HepG2 (cell line): ENCODE data around the gene SMLR1. TPM values are rescaled to one million over a fixed set of nuclear protein-coding genes. Genes with fewer than 3 reads are reported as not detected.

Experiments used
- ATF7-NPFF ChIP-seq: sonication (generic); formaldehyde crosslinking; IDR thresholded peaks from 2 replicates; pipeline ENCODE4 v1.8.1; 2023; ENCODE audit warnings: mild to moderate bottlenecking, low read depth, missing genetic modification reagents, moderate library complexity
- ATM ChIP-seq: fragments of 450-650 bp; IDR thresholded peaks from 2 replicates; pipeline ENCODE4 v1.7.1; 2017; ENCODE audit warnings: mild to moderate bottlenecking, borderline replicate concordance
- GABPB1 ChIP-seq: IDR thresholded peaks from 2 replicates; pipeline ENCODE4 v1.6.1; 2016; ENCODE audit warnings: mild to moderate bottlenecking, missing genetic modification reagents, moderate library complexity, missing compliant biosample characterization
- KLF12 ChIP-seq: sonication (generic); formaldehyde crosslinking; IDR thresholded peaks from 2 replicates; pipeline ENCODE4 v1.4.0; 2020; ENCODE audit warnings: missing genetic modification reagents, borderline replicate concordance
- KLF6 ChIP-seq: IDR thresholded peaks from 2 replicates; pipeline ENCODE4 v1.8.0; 2016; ENCODE audit warnings: missing biosample characterization, missing genetic modification reagents
- NR2F2 ChIP-seq: IDR thresholded peaks from 2 replicates; pipeline ENCODE4 v1.6.1; 2012; ENCODE audit warnings: low read depth, inconsistent platforms, borderline replicate concordance
- PAXIP1 ChIP-seq: sonication (generic); formaldehyde crosslinking; conservative IDR thresholded peaks from 2 replicates; pipeline ENCODE4 v1.4.0; 2020; ENCODE audit warnings: mild to moderate bottlenecking, missing genetic modification reagents, moderate library complexity
- SETDB1 ChIP-seq: sonication (generic); formaldehyde crosslinking; IDR thresholded peaks from 2 replicates; pipeline ENCODE4 v1.5.1; 2020; ENCODE audit warnings: missing genetic modification reagents, mild to moderate bottlenecking, borderline replicate concordance
- THRA ChIP-seq: sonication (generic); formaldehyde crosslinking; IDR thresholded peaks from 2 replicates; pipeline ENCODE4 v1.4.0; 2020; ENCODE audit warnings: missing genetic modification reagents, borderline replicate concordance
- TSC22D2 ChIP-seq: sonication (generic); formaldehyde crosslinking; IDR thresholded peaks from 2 replicates; pipeline ENCODE4 v1.5.1; 2020; ENCODE audit warnings: missing genetic modification reagents, mild to moderate bottlenecking, borderline replicate concordance
- ZBTB44 ChIP-seq: sonication (generic); formaldehyde crosslinking; IDR thresholded peaks from 2 replicates; pipeline ENCODE4 v1.4.0; 2020; ENCODE audit warnings: missing genetic modification reagents
- ZKSCAN1 ChIP-seq: fragments of 150-350 bp; IDR thresholded peaks from 2 replicates; pipeline ENCODE4 v1.6.1; 2014; ENCODE audit warnings: low read length
- ZNF44 ChIP-seq: sonication (generic); formaldehyde crosslinking; IDR thresholded peaks from 2 replicates; pipeline ENCODE4 v1.5.1; 2020; ENCODE audit warnings: mild to moderate bottlenecking, missing genetic modification reagents
- ZNF503 ChIP-seq: sonication (generic); formaldehyde crosslinking; IDR thresholded peaks from 2 replicates; pipeline ENCODE4 v1.4.0; 2020; ENCODE audit warnings: missing genetic modification reagents
- ZNF513 ChIP-seq: sonication (generic); formaldehyde crosslinking; conservative IDR thresholded peaks from 2 replicates; pipeline ENCODE4 v1.5.0; 2020; ENCODE audit warnings: missing genetic modification reagents
- ZNF747 ChIP-seq: sonication (generic); formaldehyde crosslinking; IDR thresholded peaks from 2 replicates; pipeline ENCODE4 v1.8.1; 2023; ENCODE audit warnings: missing genetic modification reagents, mild to moderate bottlenecking, borderline replicate concordance
- ZSCAN20 ChIP-seq: sonication (generic); formaldehyde crosslinking; IDR thresholded peaks from 2 replicates; pipeline ENCODE4 v1.4.0; 2020; ENCODE audit warnings: missing genetic modification reagents, mild to moderate bottlenecking, borderline replicate concordance
- ZSCAN9 ChIP-seq: IDR thresholded peaks from 2 replicates; pipeline ENCODE4 v1.6.1; 2016; ENCODE audit warnings: borderline replicate concordance
- polyA plus RNA-seq, 8 experiments: library from polyadenylated mRNA; depleted of rRNA in 3 of 8; stranded (reverse) in 7 of 8; unstranded in 1 of 8; fragments of >200 nt; fragmentation: Illumina TruSeq in 4 of 8; extraction: Trizol in 4 of 8; gene quantifications; 2 replicates each; pipeline versions ENCODE4 v1.2.1 to v1.2.3, GENCODE V29; 2011 to 2016; ENCODE audit warnings: low read depth in 4 of 8, missing spikeins in 1 of 8, mixed read lengths in 1 of 8; ENCODE audit not compliant: insufficient read depth in 1 of 8
- total RNA-seq, 5 experiments: library from RNA; depleted of rRNA; stranded (reverse); fragments of >200 nt; fragmentation: Illumina TruSeq; extraction: Trizol; gene quantifications; 2 replicates each; pipeline ENCODE4 v1.2.3, GENCODE V29; 2016; ENCODE audit warnings: low read depth in 1 of 5

SMLR1 gene
- total and polyA plus RNA-seq, 2 of the 13 experiments (the other 11 are each of a cell fraction or from before 2014, with no cell fraction given): 41.8 to 104 TPM

- TF ChIP-seq ZNF503: peak; percentile 48; the same call in 1 of the 2 replicates
- TF ChIP-seq SETDB1 (CRISPR knock-in tag): no peak
- no peak for TF ChIP-seq ZNF513
- TF ChIP-seq ATF7-NPFF (CRISPR knock-in tag): no peak
- 0 out of 2 replicates have a peak, but pooled peaks have one; percentile 22 for TF ChIP-seq THRA (CRISPR knock-in tag)
- TF ChIP-seq GABPB1 (CRISPR knock-in tag): no peak; the same call in 1 of the 2 replicates
- 0 out of 2 replicates have a peak, but pooled peaks have one; percentile 56 for TF ChIP-seq KLF6 (CRISPR knock-in tag)
- no peak for TF ChIP-seq ZNF747
- TF ChIP-seq ZNF44 (CRISPR knock-in tag): no peak
- TF ChIP-seq TSC22D2 (CRISPR knock-in tag): no peak; the same call in none of the 2 replicates
- peak; percentile 85; the same call in 1 of the 2 replicates for TF ChIP-seq ZSCAN9 (CRISPR knock-in tag)
- peak; percentile 70 for TF ChIP-seq NR2F2
- no peak for TF ChIP-seq KLF12 (CRISPR knock-in tag)
- TF ChIP-seq ZKSCAN1: no peak
- no peak for TF ChIP-seq ZBTB44 (CRISPR knock-in tag)
- no peak for TF ChIP-seq ZSCAN20 (CRISPR knock-in tag)
- peak; percentile 97 for TF ChIP-seq PAXIP1 (CRISPR knock-in tag)
- TF ChIP-seq ATM: no peak
Measured at GRCh38 chr6:130827247-130828149, at the start of gene SMLR1 (continued).
